B cell (primary cell): ENCODE data around the gene NVL.

Source experiments
- EZH2 ChIP-seq: IDR thresholded peaks from 2 replicates; pipeline ENCODE4 v1.6.1; 2012; ENCODE audit warnings: borderline replicate concordance, low read depth, mild to moderate bottlenecking, moderate library complexity, low read length; ENCODE audit not compliant: insufficient read depth, poor library complexity, severe bottlenecking
- TF ChIP-seq, protein P1 (sequence below): fragments of 200-600 bp; IDR thresholded peaks from one replicate; pipeline ENCODE4 v1.8.0; 2022; ENCODE audit warnings: antibody characterized with exemption, mild to moderate bottlenecking

DNA sequence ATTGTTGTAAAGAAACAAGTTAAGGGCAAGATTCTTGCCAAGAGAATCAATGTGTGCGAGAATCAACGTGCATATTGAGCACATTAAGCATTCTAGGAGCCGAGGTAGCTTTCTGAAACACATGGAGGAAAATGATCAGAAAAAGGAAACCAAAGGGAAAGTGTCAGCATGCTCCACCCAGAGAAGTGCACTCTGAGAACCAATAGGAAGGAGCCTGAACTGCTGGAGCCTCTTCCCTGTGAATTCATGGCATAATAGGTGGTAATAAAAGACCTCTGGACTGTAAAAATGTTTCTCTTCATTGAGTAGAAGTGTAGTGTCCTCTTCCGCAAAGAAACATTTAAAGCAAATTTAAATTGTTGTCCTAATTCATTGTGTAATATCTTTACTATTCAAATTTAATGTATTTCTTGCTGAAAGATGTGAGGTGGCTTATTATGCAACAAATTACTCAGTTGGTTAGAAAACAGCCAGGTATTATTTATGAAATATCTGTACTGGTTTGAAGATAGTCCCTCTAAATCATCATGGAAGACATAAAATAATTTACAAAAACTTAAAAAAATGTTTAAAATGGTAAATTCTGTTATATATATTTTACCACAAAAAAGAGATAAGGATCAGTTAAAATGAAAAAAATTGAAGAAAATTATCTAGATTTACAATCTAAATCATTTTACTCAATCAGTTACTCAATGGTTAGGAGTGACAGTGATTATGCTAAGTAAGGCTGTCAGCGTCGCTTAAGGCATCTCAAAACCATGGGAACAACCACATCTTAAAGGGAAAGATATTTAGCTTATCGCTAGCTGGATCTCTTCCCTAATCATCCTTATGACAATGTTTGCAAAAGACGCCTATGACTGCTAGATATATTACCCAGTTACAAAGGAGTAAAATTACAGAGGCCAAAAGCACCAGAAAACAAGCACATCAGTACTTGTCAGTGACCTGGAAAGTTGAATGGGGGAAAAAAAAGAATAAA is 31.3 kb downstream of the NVL start:
- TF ChIP-seq, protein P1, sequence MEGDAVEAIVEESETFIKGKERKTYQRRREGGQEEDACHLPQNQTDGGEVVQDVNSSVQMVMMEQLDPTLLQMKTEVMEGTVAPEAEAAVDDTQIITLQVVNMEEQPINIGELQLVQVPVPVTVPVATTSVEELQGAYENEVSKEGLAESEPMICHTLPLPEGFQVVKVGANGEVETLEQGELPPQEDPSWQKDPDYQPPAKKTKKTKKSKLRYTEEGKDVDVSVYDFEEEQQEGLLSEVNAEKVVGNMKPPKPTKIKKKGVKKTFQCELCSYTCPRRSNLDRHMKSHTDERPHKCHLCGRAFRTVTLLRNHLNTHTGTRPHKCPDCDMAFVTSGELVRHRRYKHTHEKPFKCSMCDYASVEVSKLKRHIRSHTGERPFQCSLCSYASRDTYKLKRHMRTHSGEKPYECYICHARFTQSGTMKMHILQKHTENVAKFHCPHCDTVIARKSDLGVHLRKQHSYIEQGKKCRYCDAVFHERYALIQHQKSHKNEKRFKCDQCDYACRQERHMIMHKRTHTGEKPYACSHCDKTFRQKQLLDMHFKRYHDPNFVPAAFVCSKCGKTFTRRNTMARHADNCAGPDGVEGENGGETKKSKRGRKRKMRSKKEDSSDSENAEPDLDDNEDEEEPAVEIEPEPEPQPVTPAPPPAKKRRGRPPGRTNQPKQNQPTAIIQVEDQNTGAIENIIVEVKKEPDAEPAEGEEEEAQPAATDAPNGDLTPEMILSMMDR = no peak
- no peak for TF ChIP-seq EZH2
